ENCODE data around the gene VAV3.
A peak's percentile ranks its signal among the peaks of the same experiment; 100 is the strongest.

The VAV3 gene

GRCh38 chr1:107807855-107808254, 157.1 kb downstream of the VAV3 start:
- Histone ChIP-seq H3K4me3 (no peak overlapping the region), H3K9me3 (replicated peaks in 1 of 11) (peaks cover 0 to under 1% (median 0%) of the 10 kb centered on the region in 11 experiments; a peak in 1 of 22 replicates), H4K20me1 (no peaks in the 10 kb centered on the region; a peak in 1 of 22 replicates), H3K27me3 (no peaks in the 10 kb centered on the region), H3K9ac (peak overlapping the region in 2 of 11 experiments; percentile 6 to 15; a peak in 2 of 22 replicates), H3K36me3 (no peaks in the 10 kb centered on the region; a peak in 1 of 22 replicates), H3K4me1 (peaks cover 67 to 100% (median 97%) of the 10 kb centered on the region in 10 experiments), H3K4me2 (peak overlapping the region; percentile 42 to 84 (median 76); a peak in 21 of 22 replicates), H3K27ac (peak overlapping the region in 7 of 11 experiments; percentile 12 to 82 (median 44); a peak in 6 of 22 replicates)
- no peak for TF ChIP-seq Cebpa-rat (IDR thresholded peaks at IDR 0.05)

DNA sequence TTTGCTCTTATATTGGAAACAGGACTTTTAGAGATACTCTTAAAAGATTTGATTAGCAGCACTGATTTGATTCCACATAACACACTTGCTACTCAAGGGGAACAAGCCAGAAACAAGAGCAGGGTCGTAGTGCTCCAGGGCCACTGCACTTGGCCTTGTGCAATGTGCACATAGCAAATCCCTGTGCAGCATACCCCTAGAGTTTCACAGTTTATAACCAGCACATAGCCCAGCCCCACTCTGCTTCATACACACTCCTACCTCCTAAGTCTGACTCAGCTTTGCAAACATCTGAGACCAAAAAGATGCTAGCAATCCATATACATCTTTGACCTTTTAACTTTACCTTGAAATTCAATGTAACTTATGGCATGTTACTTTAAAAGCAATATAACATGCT, 157.6 kb downstream of the VAV3 start:
- Histone ChIP-seq H3K4me1 (peaks cover 71 to 100% (median 98%) of the 10 kb centered on the region in 10 experiments), H3K4me2 (peak overlapping the region; percentile 42 to 84 (median 76))

DNA sequence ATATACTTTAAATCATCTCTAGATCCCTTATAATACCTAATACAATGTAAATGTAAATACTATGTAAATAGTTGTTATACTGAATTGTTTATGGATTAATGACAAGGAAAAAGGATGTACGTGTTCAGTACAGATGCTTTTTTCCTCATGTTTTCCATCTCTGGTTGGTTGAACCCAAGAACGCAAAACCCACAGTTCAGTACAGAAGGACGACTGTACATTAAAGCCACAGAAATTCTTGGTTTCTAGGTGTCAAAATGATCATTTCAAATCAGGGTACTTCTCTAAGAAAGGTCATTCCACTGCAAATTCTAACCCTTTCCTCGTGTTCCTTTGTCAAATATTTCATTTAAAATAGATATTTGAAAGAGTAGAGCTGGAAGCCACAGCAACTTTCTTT, 158.1 kb downstream of the VAV3 start:
- Histone ChIP-seq H3K9me3 (replicated peaks in 1 of 11) (peaks cover 0 to 10% (median 5%) of the 10 kb centered on the region in 11 experiments; a peak in 14 of 22 replicates), H3K4me1 (peaks cover 71 to 99% (median 95%) of the 10 kb centered on the region in 10 experiments), H3K36me3 (no peaks in the 10 kb centered on the region; a peak in 2 of 22 replicates), H3K27me3 (no peaks in the 10 kb centered on the region), H3K27ac (peak overlapping the region in 7 of 11 experiments; percentile 12 to 82 (median 77); a peak in 12 of 22 replicates), H3K4me3 (no peak overlapping the region), H3K9ac (peak overlapping the region in 4 of 11 experiments; percentile 6 to 20 (median 13); a peak in 3 of 22 replicates), H4K20me1 (no peaks in the 10 kb centered on the region; a peak in 1 of 22 replicates), H3K4me2 (peak overlapping the region; percentile 42 to 84 (median 76); a peak in 20 of 22 replicates)
- TF ChIP-seq Cebpa-rat (IDR thresholded peaks at IDR 0.05) = no peak

More for the DNA sequence above, 157.6 kb downstream of the VAV3 start:
- H3K9ac ChIP-seq = peak overlapping the region in 3 of 11 experiments; percentile 6 to 20 (median 15); a peak in 4 of 22 replicates
- no peaks in the 10 kb centered on the region for H3K27me3 ChIP-seq
- H3K4me3 ChIP-seq = no peak overlapping the region
- H3K36me3 ChIP-seq = no peaks in the 10 kb centered on the region; a peak in 1 of 22 replicates
- peaks cover 0 to 5% (median 0%) of the 10 kb centered on the region in 11 experiments; a peak in 6 of 22 replicates for H3K9me3 ChIP-seq (replicated peaks in 1 of 11)
- TF ChIP-seq Cebpa-rat (IDR thresholded peaks at IDR 0.05) = no peak
- H3K27ac ChIP-seq = peak overlapping the region in 7 of 11 experiments; percentile 12 to 82 (median 77); a peak in 11 of 22 replicates
- no peaks in the 10 kb centered on the region; a peak in 1 of 22 replicates for H4K20me1 ChIP-seq

GRCh38 chr1:107804741-107805140, 160.2 kb downstream of the VAV3 start:
- peaks cover 57 to 77% (median 75%) of the 10 kb centered on the region in 10 experiments for H3K4me1 ChIP-seq
- peak overlapping the region; percentile 66 to 84 (median 77); a peak in 21 of 22 replicates for H3K4me2 ChIP-seq
- H4K20me1 ChIP-seq = no peaks in the 10 kb centered on the region; a peak in 1 of 22 replicates
- H3K9me3 ChIP-seq (replicated peaks in 1 of 11) = peaks cover 16 to 32% (median 26%) of the 10 kb centered on the region in 11 experiments
- no peaks in the 10 kb centered on the region for H3K27me3 ChIP-seq
- peaks cover 0 to 20% (median 0%) of the 10 kb centered on the region in 11 experiments; a peak in 8 of 22 replicates for H3K36me3 ChIP-seq
- H3K9ac ChIP-seq = peak overlapping the region in 9 of 11 experiments; percentile 14 to 71 (median 50); a peak in 16 of 22 replicates
- H3K4me3 ChIP-seq = peak overlapping the region in 4 of 10 experiments; percentile 28 to 48 (median 40); a peak in 6 of 20 replicates
- H3K27ac ChIP-seq = peak overlapping the region in 10 of 11 experiments; percentile 59 to 82 (median 76); a peak in 20 of 22 replicates
- no peak for TF ChIP-seq Cebpa-rat (IDR thresholded peaks at IDR 0.05)

DNA sequence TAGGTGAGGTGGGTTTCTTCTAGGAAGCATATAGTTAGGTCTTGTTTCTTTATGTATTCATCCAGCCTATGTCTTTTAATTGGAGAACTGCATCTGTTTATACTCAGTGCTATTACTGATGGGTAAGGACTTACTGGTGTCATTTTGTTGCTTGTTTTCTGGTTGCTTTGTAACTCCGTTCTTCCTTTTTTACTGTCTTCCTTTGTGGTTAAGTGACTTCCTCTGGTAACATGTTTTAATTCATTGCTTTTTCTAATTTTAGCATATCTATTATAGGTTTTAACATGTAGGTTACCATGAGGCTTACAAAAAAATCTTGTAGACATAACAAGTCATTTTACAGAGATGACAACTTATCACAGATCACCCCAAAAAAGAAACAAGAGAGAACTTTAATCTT, 160.8 kb downstream of the VAV3 start:
- H3K4me3 ChIP-seq = peak overlapping the region in 4 of 10 experiments; percentile 28 to 48 (median 40); a peak in 6 of 20 replicates
- H3K27me3 ChIP-seq = no peaks in the 10 kb centered on the region
- no peaks in the 10 kb centered on the region; a peak in 1 of 22 replicates for H4K20me1 ChIP-seq
- TF ChIP-seq Cebpa-rat (IDR thresholded peaks at IDR 0.05) = no peak
- peak overlapping the region in 10 of 11 experiments; percentile 59 to 82 (median 76); a peak in 20 of 22 replicates for H3K27ac ChIP-seq
- peak overlapping the region; percentile 60 to 84 (median 77); a peak in 21 of 22 replicates for H3K4me2 ChIP-seq
- peaks cover 0 to 22% (median 0%) of the 10 kb centered on the region in 11 experiments; a peak in 8 of 22 replicates for H3K36me3 ChIP-seq
- peak overlapping the region in 7 of 11 experiments; percentile 28 to 70 (median 50); a peak in 9 of 22 replicates for H3K9ac ChIP-seq
- peaks cover 55 to 71% (median 68%) of the 10 kb centered on the region in 10 experiments for H3K4me1 ChIP-seq
- peaks cover 16 to 35% (median 30%) of the 10 kb centered on the region in 11 experiments for H3K9me3 ChIP-seq (replicated peaks in 1 of 11)

DNA sequence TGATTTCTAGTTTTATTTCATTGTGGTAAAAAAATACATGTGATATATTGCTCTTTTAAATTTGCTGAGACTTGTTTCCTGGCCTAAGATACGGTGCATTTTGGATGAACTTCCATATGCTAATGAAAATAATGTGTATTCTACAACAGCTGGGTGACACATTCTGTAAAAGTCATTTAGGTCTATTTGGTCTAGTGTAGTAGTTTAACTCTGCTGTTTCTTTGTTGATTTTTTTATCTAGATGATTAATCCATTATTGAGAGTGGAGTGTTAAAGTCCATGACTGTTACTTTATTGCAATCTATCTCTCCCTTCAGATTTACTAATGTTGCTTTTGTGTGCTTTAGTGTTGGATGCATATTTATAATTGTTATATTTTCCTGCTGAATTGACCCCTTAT, 161.4 kb downstream of the VAV3 start:
- no peak for TF ChIP-seq Cebpa-rat (IDR thresholded peaks at IDR 0.05)
- H3K4me3 ChIP-seq = peak overlapping the region in 4 of 10 experiments; percentile 6 to 48 (median 34); a peak in 4 of 20 replicates
- peak overlapping the region; percentile 60 to 84 (median 77); a peak in 20 of 22 replicates for H3K4me2 ChIP-seq
- peaks cover 51 to 66% (median 63%) of the 10 kb centered on the region in 10 experiments for H3K4me1 ChIP-seq
- H3K9ac ChIP-seq = peak overlapping the region in 4 of 11 experiments; percentile 36 to 70 (median 57); a peak in 5 of 22 replicates
- peak overlapping the region in 10 of 11 experiments; percentile 59 to 82 (median 76); a peak in 19 of 22 replicates for H3K27ac ChIP-seq
- peaks cover 16 to 38% (median 35%) of the 10 kb centered on the region in 11 experiments for H3K9me3 ChIP-seq (replicated peaks in 1 of 11)
- no peaks in the 10 kb centered on the region for H3K27me3 ChIP-seq
- H4K20me1 ChIP-seq = no peaks in the 10 kb centered on the region; a peak in 1 of 22 replicates
- peaks cover 0 to 22% (median 0%) of the 10 kb centered on the region in 11 experiments; a peak in 8 of 22 replicates for H3K36me3 ChIP-seq

DNA sequence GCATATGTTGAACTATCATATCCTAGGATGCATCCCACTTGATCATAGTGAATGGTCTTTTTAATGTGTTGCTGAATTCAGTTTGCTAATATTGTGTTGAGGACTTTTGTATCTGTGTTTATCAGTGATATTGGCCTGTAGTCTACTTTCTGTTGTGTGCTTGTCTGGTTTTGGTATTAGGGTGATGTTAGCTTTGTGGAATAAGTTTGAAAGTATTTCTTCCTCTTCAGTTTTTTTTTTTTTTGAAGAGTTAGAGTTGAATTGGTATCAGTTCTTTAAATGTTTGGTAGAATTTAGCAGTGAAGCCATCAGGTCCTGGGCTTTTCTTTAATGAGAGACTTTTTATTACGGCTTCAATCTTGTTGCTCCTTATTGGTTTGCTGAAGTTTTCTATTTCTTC, 162.3 kb downstream of the VAV3 start:
- Histone ChIP-seq H3K4me1 (peaks cover 46 to 63% (median 55%) of the 10 kb centered on the region in 10 experiments), H3K36me3 (peaks cover 0 to 23% (median under 1%) of the 10 kb centered on the region in 11 experiments; a peak in 8 of 22 replicates), H3K9me3 (replicated peaks in 1 of 11) (peaks cover 18 to 45% (median 43%) of the 10 kb centered on the region in 11 experiments), H3K27ac (peak overlapping the region in 9 of 11 experiments; percentile 65 to 82 (median 77); a peak in 16 of 22 replicates), H4K20me1 (no peaks in the 10 kb centered on the region), H3K27me3 (no peaks in the 10 kb centered on the region), H3K4me3 (no peak overlapping the region), H3K9ac (no peak overlapping the region), H3K4me2 (peak overlapping the region; percentile 60 to 84 (median 77); a peak in 19 of 22 replicates)
- no peak for TF ChIP-seq Cebpa-rat (IDR thresholded peaks at IDR 0.05)

GRCh38 chr1:107795994-107796393, 169.0 kb downstream of the VAV3 start:
- H3K4me3 ChIP-seq = no peak overlapping the region
- no peaks in the 10 kb centered on the region for H4K20me1 ChIP-seq
- no peaks in the 10 kb centered on the region for H3K27me3 ChIP-seq

More at GRCh38 chr1:107795994-107796393, 169.0 kb downstream of the VAV3 start:
- Histone ChIP-seq H3K9me3 (replicated peaks in 1 of 11) (peaks cover 9 to 53% (median 40%) of the 10 kb centered on the region in 11 experiments), H3K9ac (no peak overlapping the region), H3K36me3 (peaks cover 0 to 35% (median 6%) of the 10 kb centered on the region in 11 experiments; a peak in 11 of 22 replicates), H3K27ac (no peak overlapping the region), H3K4me1 (peaks cover 0 to 64% (median 22%) of the 10 kb centered on the region in 10 experiments; a peak in 15 of 20 replicates), H3K4me2 (peak overlapping the region in 5 of 11 experiments; percentile 2 to 46 (median 14); a peak in 7 of 22 replicates)
- no peak for TF ChIP-seq Cebpa-rat (IDR thresholded peaks at IDR 0.05)

Measured in BLaER1 treated with 17β-estradiol and CSF1 and Interleukin-3, amounts not matched to agents 10 nM and 100 nM (cell line).